Stimulated activated CD8-positive, alpha-beta memory T cell treated with anti-CD3 and anti-CD28 coated beads, Interleukin-15, amount 100 ng/mL, for 48 hours (primary cell): ENCODE data around the gene RBM18.

ENCODE experiments used
- DNase-seq, 2 donors: peaks; one replicate each; pipeline ENCODE4 v3.0.0-alpha.2; 2020; ENCODE audit warnings: low read depth in 2 of 2

Gene RBM18

DNA sequence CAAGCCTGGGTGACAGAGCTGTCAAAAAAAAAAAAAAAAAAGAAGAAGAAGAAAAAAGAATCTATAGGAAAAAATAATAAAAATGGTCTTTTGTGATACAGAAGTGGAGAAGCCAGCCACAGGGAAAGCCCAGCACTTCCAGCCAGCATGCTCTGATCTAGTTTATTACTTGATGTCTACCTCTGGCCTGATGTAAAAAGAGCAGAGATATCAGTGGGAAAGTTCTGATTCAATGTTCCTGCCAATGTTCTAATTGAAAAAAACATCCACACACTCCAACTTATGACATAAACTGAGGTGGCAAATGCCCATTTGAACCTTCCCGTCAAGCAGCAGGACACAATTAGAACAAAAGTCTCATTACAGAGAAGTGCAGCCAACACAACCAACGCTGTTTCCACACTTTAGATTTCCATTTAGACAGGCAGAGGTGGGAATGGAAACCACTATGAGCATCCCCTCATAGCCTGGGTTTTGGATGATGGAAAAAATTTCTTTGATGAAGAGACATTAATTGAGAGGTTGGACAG is 5.7 kb downstream of the RBM18 start:
- no peak for DNase-seq

DNA sequence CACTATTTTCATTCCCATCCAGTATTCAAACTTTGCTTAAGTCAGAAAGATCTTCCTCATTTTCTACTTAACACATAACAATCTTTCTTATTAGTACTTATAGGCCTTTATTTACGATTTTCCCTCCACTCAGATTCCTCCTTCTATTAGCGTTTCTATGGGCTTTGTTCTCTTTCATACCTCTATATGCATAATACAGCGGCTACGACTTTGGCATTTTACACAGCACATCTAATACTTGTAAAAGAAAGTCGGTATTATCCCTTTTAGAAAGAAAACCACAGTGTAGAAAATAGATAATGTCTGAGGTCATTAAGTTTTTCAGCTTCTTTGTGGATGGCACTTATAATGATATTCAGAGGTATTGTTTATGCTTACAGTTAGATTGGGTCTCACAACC is 8.4 kb downstream of the RBM18 start:
- no peak for DNase-seq

GRCh38 chr9:122254761-122255160 is 9.9 kb downstream of the RBM18 start:
- no peak for DNase-seq

- DNase-seq: no peak
Measured at GRCh38 chr9:122252796-122253195, 11.8 kb downstream of the RBM18 start.

GRCh38 chr9:122251351-122251750 is 13.3 kb downstream of the RBM18 start:
- no peak for DNase-seq

GRCh38 chr9:122248448-122248865 is 16.2 kb downstream of the RBM18 start:
- DNase-seq: no peak

GRCh38 chr9:122246666-122247065 is 18.0 kb downstream of the RBM18 start:
- DNase-seq: no peak

GRCh38 chr9:122244349-122244748 is 20.3 kb downstream of the RBM18 start:
- no peak for DNase-seq

- DNase-seq: no peak
Measured at GRCh38 chr9:122239722-122240121, 24.9 kb downstream of the RBM18 start.

GRCh38 chr9:122236681-122237080 is 28.0 kb downstream of the RBM18 start:
- no peak for DNase-seq

DNA sequence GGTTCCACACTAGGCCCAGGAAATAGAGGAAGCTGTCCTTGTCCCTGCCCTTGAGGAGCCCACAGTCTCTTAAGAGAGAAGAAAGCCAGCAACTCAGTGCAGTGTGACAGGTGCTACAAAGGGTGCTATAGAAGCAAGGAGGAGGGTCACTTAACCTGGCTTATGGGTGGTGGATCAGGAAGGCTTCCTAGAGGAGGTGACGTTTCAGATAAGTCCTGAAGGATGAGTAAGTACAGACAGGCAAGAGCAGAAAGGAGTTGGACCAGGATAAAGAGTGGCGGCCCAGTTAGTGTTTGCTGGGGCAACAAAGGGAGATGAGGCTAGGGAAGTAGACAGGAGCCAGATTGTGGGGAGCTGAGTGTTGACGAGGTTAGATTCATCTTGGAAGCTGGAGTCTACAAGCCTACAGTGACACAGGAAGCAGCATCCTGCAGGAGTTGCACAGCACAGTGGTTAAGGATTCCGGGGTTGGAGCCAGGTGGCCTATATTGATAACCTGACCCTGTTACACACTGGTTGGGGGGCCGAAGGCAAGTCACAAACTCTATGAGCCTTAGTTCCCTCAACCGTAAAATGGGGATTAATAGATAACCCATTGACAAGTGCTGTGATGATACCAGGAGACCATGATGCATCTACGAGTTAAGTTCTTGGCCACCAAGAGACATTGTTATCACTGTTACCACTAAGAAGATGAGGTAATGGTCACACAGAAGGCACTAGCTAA is 30.5 kb downstream of the RBM18 start:
- DNase-seq: no peak

DNA sequence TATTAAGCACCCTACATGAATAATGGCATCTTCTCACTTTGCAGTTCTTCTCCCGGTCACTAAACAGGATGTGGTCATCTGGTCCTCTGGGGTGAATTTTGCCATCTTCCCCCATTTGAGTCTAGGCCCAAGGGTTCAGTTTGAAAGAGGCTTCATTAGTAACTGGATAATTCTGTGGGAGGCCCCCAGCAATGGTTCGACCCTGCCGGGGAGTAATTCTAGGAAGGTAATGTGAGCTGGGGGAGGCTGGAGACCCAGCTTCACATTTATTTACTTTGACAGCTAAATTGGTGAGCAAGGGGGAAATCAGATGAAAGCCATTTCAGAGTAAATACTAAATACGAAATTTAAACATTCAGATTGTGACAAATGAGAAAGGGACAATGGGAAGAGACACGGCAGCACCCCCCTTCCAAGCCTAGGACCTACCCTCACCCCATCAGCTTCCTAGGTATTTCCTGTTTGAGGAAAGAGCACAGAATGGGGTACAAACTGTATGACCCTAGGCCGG is 31.8 kb downstream of the RBM18 start:
- DNase-seq: no peak

GRCh38 chr9:122229485-122229837 is 35.2 kb downstream of the RBM18 start:
- no peak for DNase-seq

GRCh38 chr9:122228568-122229484 is 35.8 kb downstream of the RBM18 start, which contains the start of gene LHX6:
Gene LHX6 (minus strand): TSS chr9:122228957. CDS start chr9:122228740, 217 bp downstream.
- DNase-seq: no peak

GRCh38 chr9:122228191-122228567 is 36.5 kb downstream of the RBM18 start:
- no peak for DNase-seq

DNA sequence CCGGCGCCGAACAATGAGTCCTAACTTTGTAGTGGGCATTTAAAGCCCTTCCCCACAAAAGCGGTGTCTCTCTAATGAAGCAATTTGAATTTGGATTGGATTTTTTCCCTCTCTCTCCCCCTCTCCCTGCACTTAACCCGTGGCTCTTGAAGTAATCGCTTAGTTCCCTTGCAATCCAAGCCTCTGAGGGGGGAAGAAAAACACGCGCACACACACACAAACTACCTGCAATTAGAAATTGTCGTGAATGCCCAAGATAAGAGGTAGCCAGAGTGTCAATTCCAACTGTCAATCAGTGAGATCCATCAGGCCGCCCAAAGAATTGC is 37.1 kb downstream of the RBM18 start:
- no peak for DNase-seq

DNA sequence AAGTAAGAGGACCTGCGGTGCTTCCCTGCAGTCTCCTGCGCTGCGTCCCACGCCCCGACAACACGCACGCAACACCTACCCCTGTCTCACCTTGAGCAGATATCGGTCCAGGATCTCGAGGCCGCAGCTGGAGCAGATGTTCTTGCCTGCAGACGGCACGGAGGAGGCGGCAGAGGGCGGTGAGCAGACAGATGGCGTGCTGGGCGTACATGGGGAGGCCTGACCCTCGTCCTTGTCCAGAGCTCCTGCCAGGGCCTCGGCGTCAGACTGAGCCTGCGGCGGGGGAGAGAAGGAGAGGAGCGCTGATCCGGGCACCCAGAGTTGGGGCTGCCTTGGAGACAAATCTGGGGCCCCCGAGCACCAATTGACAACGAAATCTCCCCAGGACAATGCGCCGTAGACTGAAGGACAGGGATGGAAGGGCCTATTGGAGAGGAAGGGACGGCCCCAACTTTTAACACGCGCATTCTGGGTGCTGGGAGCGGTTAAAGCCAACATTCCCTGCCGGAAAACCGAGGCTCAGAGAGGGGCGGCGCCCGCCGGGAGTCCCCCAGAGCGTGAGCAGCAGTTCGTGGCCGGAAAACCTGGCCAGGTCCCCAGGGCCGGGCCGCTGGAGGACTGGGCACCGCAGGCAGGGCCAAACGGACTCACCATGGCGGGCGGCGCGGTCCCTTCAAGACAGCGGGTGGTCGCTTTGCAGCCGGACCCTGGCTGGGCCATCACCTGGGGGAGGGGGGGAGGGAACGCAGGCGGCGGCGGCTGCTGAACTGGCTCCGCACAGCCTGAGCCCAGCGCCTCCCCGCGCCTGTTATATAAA is 37.7 kb downstream of the RBM18 start:
- no peak for DNase-seq

DNA sequence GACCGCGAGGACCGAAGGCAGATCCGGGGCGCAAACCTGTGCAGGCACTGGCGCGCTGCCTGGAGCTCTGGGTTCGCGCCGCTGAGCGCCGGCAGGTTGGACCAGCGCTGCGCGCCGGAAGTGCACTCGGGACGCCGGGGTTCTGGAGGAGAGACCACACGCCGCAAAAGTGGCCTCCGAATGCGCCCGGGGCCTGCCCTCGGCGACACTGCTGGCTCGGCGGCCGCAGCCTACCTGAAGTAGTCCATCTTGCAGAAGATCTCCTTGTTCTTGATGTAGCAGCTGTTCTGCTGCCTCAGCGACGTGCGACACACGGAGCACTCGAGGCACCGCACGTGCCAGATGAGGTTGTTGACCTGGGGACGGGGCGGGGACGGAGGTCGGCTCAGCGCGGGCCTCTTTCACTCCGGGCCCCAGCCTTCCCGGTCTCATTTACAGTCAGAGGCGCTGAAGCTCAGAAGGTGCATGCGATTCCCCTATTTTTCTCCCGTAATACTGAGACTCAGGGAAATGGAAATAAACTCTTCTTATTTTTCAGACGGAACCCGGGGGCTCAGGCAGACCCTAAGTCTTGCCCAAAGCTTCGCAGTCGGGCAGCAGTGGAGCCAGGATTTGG is 38.4 kb downstream of the RBM18 start:
- no peak for DNase-seq

DNA sequence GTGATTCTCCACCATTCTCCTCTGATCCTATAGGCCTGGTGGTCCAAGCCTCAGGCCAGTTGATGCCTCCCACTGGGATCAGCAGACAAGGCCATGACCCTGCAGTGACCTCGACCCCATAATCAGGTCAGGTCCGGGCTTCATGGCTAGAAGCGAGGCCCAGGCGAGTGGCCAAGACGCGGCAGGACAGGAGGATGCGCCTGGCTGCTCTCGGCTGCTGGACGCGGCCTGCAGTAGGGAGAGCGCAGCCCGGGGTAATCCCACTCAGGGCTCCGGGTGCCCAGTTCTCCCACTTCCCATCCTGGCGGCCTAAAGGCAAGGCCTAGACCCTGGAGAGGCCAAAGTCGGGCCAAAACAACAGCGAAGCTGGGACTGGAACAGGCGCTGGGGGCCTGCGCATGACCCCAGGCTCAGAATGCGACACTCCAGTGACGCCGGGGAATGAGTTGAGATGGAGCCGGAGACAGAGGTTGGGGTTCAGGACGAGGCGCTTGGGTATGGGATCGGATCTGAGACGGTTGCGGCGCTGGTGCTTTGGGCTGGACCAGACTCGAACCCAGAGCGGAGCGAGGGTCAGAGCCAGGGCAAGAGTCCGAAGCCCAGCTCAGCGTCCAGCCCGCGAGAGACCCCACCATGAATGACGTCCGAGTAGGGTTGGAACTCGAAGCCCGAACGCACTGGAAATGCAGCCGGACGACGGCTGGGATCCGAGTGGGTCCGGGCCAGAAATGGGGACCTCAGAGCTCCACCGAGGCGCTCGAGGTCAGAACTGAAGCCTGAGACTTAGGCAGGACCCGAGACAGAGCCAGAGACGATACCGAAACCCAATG is 39.1 kb downstream of the RBM18 start:
- no peak for DNase-seq

DNA sequence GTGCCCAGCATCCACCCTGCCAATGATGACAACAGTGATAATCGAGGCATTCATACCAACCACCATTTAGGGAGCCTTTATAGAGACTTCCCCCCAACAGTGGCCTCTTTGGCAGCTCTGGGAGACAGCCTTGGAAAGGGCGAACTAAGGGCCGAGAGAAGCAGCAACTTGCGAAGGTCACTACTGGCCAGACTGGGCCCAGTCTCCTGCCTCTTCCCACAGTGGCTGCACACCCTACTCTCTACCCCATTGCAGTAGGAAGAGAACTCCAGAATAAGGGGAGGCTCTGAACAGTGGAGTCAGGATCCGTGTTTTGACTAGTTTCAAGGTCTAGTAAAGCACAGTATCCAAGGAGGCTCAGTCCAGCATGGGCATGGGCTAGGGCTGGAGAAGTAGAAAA is 41.2 kb downstream of the RBM18 start:
- DNase-seq: no peak

- no peak for DNase-seq
Measured at GRCh38 chr9:122222791-122223190, 41.8 kb downstream of the RBM18 start.
